T47D (cell line): Measurements from ENCODE around the gene C19orf47.

ENCODE experiments used
- DNase-seq, 2 experiments: peaks; one replicate each; pipeline versions ENCODE4 v3.0.0 to v3.0.0-alpha.2; 2011 to 2012; ENCODE audit warnings: low read depth in 1 of 2, low spot score in 1 of 2
- JUND ChIP-seq: IDR thresholded peaks from 2 replicates; pipeline ENCODE4 v1.6.1; 2012; ENCODE audit warnings: low read depth
- in situ Hi-C: cut with HindIII; loops from 2 replicates; pipeline ENCODE4 v1.10.0; 2016; ENCODE audit warnings: low sequenced_read_pairs, low pct_unique_long_range_greater_than_20kb

The C19orf47 gene

GRCh38 chr19:40285353-40286234, 62.6 kb downstream of the C19orf47 start:
- in situ Hi-C loops, result no loop called here
- no peak for TF ChIP-seq JUND
- DNase-seq, result peak; percentile 74 to 98

GRCh38 chr19:40284501-40285352, 63.5 kb downstream of the C19orf47 start, which contains the start of gene AKT2:
AKT2 (minus strand) TSS chr19:40285345; CDS start chr19:40265267, 20,078 bp downstream.
- in situ Hi-C loops, result no loop called here
- no peak for TF ChIP-seq JUND
- DNase-seq, result peak in 1 of 2 experiments; percentile 11

GRCh38 chr19:40284251-40284500, 64.0 kb downstream of the C19orf47 start:
- TF ChIP-seq JUND, result no peak
- in situ Hi-C loops, result no loop called here
- no peak for DNase-seq

- DNase-seq, result no peak
- in situ Hi-C loops, result no loop called here
- no peak for TF ChIP-seq JUND
These were observed 64.6 kb downstream of the C19orf47 start for GRCh38 chr19:40283414-40284250.

GRCh38 chr19:40282920-40283319, 65.3 kb downstream of the C19orf47 start:
- no peak for DNase-seq
- in situ Hi-C loops, result no loop called here
- TF ChIP-seq JUND, result no peak

GRCh38 chr19:40282209-40282580, 66.0 kb downstream of the C19orf47 start:
- TF ChIP-seq JUND, result no peak
- no peak for DNase-seq
- in situ Hi-C loops, result no loop called here

- in situ Hi-C loops, result no loop called here
- DNase-seq, result no peak
- no peak for TF ChIP-seq JUND
These were observed 66.6 kb downstream of the C19orf47 start for GRCh38 chr19:40281381-40282208.

GRCh38 chr19:40280608-40281221, 67.5 kb downstream of the C19orf47 start:
- in situ Hi-C loops, result no loop called here
- TF ChIP-seq JUND, result no peak
- peak; percentile 56 to 92 for DNase-seq

- in situ Hi-C loops, result no loop called here
These were observed 68.2 kb downstream of the C19orf47 start for GRCh38 chr19:40279761-40280607.

GRCh38 chr19:40279120-40279551, 69.1 kb downstream of the C19orf47 start:
- no peak for DNase-seq
- in situ Hi-C loops, result no loop called here
- no peak for TF ChIP-seq JUND

More at GRCh38 chr19:40279761-40280607, 68.2 kb downstream of the C19orf47 start:
- TF ChIP-seq JUND, result no peak
- DNase-seq, result no peak
